Body of pancreas (tissue), 4 donors: ENCODE results near the gene WDFY1.

ENCODE experiments used
- CTCF ChIP-seq, 7 experiments: fragments of 450-650 bp in 4 of 7; fragments of 200-600 bp in 3 of 7; sonication (generic) in 3 of 7; IDR thresholded peaks; one replicate each; pipeline ENCODE4 v1.5.1; 2016 to 2019; ENCODE audit warnings: antibody characterized with exemption in 7 of 7
- POLR2A ChIP-seq, 3 donors: fragments of 450-650 bp; IDR thresholded peaks; one replicate each; pipeline ENCODE4 v1.6.1; 2016; ENCODE audit warnings: antibody characterized with exemption in 3 of 3, mild to moderate bottlenecking in 2 of 3

- TF ChIP-seq CTCF (IDR thresholded peaks at IDR 0.05), result no peak
- TF ChIP-seq POLR2A (IDR thresholded peaks at IDR 0.05), result no peak
These were observed 24.7 kb upstream of the WDFY1 start for GRCh38 chr2:223969856-223970255.
